Measurements from ENCODE around the gene SYT8.

Gene SYT8

DNA sequence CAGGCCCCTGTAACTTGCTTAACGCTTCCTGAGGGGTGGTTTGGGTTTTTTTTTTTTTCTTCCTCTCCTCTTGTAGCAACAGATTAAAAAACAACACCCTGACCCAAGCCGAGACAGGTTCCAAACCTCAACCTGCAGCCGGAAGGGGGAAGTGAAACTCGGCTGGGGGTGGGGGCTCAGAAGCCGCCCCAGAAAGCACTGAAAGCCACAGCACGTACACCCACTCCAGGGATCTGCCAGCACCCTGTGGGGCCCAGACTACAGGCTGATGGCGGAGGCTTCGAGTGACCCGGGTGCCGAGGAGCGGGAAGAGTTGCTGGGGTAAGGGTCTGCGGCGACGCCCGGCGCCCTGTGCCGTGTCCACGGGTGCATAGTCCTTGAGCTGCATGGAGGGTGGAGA, 18.1 kb downstream of the SYT8 start, which contains the start of gene LSP1:
LSP1 (plus strand) TSS at position 208 of the 400 bp plus-strand sequence; CDS start at position 269, 61 bp downstream.
- Histone ChIP-seq H3K4me3 (replicated peaks; ENCODE audit: insufficient read depth, low read length) (peak within 1 kb of the TSS; percentile 60), H3K27ac (replicated peaks) (peak within 1 kb of the TSS; percentile 98)

DNA sequence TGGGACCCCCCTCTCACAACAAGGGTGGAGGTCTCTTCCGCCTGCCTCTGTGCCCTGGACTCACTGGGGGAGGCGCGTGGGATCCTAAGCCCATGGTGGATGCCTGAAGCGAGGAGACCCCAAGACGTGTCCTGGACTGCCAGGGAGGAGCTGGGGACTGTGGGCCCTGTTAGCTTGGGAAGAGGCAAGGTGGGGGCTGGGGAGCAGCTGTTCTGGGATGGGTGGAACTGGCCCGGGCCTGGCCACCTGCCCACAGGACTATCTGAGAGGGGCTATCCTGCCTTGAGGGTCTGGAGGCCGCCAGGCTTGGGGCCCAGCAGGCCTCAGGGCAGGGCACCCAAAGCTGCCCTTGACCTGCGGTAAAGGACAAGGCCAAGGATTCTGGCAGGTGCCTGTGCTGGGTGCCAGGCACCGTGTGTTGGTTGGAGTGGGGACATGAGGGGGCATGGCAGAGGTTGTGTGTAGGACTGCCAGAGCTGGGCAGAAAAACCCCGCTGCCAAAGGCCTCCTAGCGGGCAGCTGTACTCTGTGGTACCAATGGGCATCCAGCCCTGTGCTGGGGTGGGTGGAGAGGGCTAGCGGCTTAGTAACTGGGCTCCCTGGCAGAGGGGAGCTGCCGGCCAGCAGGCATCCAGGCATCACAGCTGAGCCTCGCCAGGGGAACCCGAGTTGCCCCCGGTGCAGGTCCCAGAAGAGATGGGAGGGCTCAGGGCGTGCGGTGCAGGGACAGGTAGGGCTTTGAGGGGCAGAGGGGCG, 18.8 kb downstream of the SYT8 start:
- peak overlapping the region; percentile 98 for H3K27ac ChIP-seq (replicated peaks)
- no peaks in the 10 kb centered on the region for H3K27me3 ChIP-seq (ENCODE audit: insufficient read depth, poor library complexity, severe bottlenecking)
- TF ChIP-seq, protein P1, sequence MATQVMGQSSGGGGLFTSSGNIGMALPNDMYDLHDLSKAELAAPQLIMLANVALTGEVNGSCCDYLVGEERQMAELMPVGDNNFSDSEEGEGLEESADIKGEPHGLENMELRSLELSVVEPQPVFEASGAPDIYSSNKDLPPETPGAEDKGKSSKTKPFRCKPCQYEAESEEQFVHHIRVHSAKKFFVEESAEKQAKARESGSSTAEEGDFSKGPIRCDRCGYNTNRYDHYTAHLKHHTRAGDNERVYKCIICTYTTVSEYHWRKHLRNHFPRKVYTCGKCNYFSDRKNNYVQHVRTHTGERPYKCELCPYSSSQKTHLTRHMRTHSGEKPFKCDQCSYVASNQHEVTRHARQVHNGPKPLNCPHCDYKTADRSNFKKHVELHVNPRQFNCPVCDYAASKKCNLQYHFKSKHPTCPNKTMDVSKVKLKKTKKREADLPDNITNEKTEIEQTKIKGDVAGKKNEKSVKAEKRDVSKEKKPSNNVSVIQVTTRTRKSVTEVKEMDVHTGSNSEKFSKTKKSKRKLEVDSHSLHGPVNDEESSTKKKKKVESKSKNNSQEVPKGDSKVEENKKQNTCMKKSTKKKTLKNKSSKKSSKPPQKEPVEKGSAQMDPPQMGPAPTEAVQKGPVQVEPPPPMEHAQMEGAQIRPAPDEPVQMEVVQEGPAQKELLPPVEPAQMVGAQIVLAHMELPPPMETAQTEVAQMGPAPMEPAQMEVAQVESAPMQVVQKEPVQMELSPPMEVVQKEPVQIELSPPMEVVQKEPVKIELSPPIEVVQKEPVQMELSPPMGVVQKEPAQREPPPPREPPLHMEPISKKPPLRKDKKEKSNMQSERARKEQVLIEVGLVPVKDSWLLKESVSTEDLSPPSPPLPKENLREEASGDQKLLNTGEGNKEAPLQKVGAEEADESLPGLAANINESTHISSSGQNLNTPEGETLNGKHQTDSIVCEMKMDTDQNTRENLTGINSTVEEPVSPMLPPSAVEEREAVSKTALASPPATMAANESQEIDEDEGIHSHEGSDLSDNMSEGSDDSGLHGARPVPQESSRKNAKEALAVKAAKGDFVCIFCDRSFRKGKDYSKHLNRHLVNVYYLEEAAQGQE (IDR thresholded peaks at IDR 0.05; ENCODE audit: insufficient replicate concordance, low read depth) = no peak
- TF ChIP-seq SPI1 (IDR thresholded peaks at IDR 0.05; ENCODE audit: borderline replicate concordance, low read depth) = no peak
- TF ChIP-seq, protein P2, sequence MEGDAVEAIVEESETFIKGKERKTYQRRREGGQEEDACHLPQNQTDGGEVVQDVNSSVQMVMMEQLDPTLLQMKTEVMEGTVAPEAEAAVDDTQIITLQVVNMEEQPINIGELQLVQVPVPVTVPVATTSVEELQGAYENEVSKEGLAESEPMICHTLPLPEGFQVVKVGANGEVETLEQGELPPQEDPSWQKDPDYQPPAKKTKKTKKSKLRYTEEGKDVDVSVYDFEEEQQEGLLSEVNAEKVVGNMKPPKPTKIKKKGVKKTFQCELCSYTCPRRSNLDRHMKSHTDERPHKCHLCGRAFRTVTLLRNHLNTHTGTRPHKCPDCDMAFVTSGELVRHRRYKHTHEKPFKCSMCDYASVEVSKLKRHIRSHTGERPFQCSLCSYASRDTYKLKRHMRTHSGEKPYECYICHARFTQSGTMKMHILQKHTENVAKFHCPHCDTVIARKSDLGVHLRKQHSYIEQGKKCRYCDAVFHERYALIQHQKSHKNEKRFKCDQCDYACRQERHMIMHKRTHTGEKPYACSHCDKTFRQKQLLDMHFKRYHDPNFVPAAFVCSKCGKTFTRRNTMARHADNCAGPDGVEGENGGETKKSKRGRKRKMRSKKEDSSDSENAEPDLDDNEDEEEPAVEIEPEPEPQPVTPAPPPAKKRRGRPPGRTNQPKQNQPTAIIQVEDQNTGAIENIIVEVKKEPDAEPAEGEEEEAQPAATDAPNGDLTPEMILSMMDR (IDR thresholded peaks at IDR 0.05; ENCODE audit: insufficient read depth, low read length) = no peak
- DNase-seq (ENCODE audit: low read depth in 1 of 2, low spot score in 1 of 2) = no peak
- H3K4me3 ChIP-seq (replicated peaks; ENCODE audit: insufficient read depth, low read length) = peak overlapping the region; percentile 60

More for the DNA sequence above, 18.1 kb downstream of the SYT8 start, which contains the start of gene LSP1:
- peak; percentile 94 to 95 for DNase-seq (ENCODE audit: low read depth in 1 of 2, low spot score in 1 of 2)
- TF ChIP-seq, protein P1 (IDR thresholded peaks at IDR 0.05; ENCODE audit: insufficient replicate concordance, low read depth) = peak; percentile 16
- TF ChIP-seq POLR2AphosphoS5 (IDR thresholded peaks at IDR 0.05; ENCODE audit: low read depth) = peak; percentile 74
- TF ChIP-seq GABPA (IDR thresholded peaks at IDR 0.05; ENCODE audit: low read depth) = no peak; the same call in 1 of the 2 replicates
- TF ChIP-seq, protein P2 (IDR thresholded peaks at IDR 0.05; ENCODE audit: insufficient read depth, low read length) = no peak
- TF ChIP-seq SPI1 (IDR thresholded peaks at IDR 0.05; ENCODE audit: borderline replicate concordance, low read depth) = peak; percentile 92
- H3K27me3 ChIP-seq (ENCODE audit: insufficient read depth, poor library complexity, severe bottlenecking) = no peaks in the 10 kb centered on the region

DNA sequence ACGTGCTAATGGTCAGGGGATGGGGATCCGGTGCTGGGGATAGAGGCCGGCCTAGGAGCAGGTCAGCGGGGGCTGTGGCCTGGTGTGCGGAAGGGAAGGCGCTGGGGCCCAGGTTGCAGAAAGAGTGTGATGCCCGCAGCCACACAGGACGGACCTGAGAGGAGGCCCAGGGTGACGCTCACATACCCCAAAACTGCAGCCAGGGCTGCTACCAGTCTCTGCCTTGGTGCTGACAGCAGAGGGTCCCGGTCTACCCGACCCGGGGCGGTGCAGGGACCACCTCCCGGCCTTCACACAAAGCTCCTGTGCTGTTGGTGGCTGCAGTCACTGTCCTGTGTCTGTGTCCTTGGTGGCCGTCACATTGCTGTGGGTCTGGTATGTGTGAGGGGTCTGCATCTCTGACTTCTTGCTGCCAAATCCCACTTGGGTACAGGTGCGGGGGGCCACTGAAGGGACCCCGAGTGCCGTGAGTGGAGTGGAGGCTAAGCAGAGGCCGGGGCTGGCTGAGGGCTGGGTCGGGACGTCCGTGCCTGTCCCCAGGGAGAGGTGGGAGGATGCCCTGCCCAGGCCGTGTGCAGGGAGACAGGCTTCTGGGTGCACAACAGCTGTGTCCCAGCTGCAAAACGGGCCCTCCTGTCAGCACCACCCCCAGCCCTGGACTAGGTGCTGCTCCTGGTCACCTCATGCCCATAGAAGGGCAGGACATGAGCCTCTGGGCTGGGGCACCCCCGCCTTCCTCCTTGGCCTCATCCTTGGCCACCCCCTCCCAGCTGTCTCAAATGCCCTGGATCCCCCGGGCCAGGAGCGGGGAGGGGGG, 19.6 kb downstream of the SYT8 start:
- TF ChIP-seq SPI1 (IDR thresholded peaks at IDR 0.05; ENCODE audit: borderline replicate concordance, low read depth) = no peak
- no peak for TF ChIP-seq POLR2AphosphoS5 (IDR thresholded peaks at IDR 0.05; ENCODE audit: low read depth)
- TF ChIP-seq GABPA (IDR thresholded peaks at IDR 0.05; ENCODE audit: low read depth) = no peak
- Histone ChIP-seq H3K4me3 (replicated peaks; ENCODE audit: insufficient read depth, low read length) (peak overlapping the region; percentile 60), H3K27ac (replicated peaks) (peak overlapping the region; percentile 98), H3K27me3 (ENCODE audit: insufficient read depth, poor library complexity, severe bottlenecking) (no peaks in the 10 kb centered on the region)
- DNase-seq (ENCODE audit: low read depth in 1 of 2, low spot score in 1 of 2) = no peak

Measured in HL-60 (cell line).